Body of pancreas (tissue), 4 donors: ENCODE data around the gene KRT20.

ENCODE experiments used
- POLR2A ChIP-seq, 3 donors: fragments of 450-650 bp; IDR thresholded peaks; one replicate each; pipeline ENCODE4 v1.6.1; 2016; ENCODE audit warnings: antibody characterized with exemption in 3 of 3, mild to moderate bottlenecking in 2 of 3
- TF ChIP-seq, protein P1 (sequence below), 7 experiments: fragments of 450-650 bp in 4 of 7; fragments of 200-600 bp in 3 of 7; sonication (generic) in 3 of 7; IDR thresholded peaks; one replicate each; pipeline ENCODE4 v1.5.1; 2016 to 2019; ENCODE audit warnings: antibody characterized with exemption in 7 of 7

- TF ChIP-seq, protein P1, sequence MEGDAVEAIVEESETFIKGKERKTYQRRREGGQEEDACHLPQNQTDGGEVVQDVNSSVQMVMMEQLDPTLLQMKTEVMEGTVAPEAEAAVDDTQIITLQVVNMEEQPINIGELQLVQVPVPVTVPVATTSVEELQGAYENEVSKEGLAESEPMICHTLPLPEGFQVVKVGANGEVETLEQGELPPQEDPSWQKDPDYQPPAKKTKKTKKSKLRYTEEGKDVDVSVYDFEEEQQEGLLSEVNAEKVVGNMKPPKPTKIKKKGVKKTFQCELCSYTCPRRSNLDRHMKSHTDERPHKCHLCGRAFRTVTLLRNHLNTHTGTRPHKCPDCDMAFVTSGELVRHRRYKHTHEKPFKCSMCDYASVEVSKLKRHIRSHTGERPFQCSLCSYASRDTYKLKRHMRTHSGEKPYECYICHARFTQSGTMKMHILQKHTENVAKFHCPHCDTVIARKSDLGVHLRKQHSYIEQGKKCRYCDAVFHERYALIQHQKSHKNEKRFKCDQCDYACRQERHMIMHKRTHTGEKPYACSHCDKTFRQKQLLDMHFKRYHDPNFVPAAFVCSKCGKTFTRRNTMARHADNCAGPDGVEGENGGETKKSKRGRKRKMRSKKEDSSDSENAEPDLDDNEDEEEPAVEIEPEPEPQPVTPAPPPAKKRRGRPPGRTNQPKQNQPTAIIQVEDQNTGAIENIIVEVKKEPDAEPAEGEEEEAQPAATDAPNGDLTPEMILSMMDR (IDR thresholded peaks at IDR 0.05): no peak
- no peak for TF ChIP-seq POLR2A (IDR thresholded peaks at IDR 0.05)
These were observed 49.0 kb downstream of the KRT20 start for GRCh38 chr17:40836020-40836419.
